NCI-H187 (cell line): Measurements from ENCODE around the gene GNB5.
"Not testable (repeated sequence)": the region's sequence is repeated elsewhere in the genome, so short reads cannot be mapped to it uniquely, and the experiment has no call there.

Experiments
- DNase-seq, 2 experiments: peaks; one replicate each; lab custom pipeline; 2025; lab: John Stamatoyannopoulos, UW

The GNB5 gene

DNA sequence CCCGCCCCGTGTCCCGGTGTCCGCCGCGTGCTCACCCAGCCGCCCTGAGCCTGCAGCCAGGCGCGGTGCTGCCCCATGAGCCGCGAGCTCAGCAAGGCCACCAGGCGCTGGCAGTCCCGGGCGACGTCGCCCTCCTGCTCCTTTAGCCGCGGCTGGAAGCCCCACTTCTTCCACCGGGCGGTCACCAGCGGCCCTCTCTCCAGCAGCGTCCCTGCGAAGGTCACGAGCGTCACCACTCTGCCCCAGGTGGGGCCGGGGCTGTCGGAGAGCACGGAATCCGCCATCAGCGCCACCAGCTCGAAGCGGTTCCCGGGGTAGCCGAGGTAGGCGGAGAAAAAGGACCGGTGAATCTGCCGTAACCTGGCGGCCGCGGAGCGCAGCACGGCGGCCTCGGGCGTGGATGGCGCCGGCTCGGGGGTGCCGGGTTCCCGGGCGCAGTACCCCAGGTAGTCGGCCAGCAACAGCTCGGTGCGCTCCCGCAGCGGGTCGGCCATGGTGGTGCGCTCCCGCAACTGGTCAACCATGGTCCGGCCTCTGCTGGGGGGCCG, 78.9 kb downstream of the GNB5 start:
- no peak for DNase-seq

DNA sequence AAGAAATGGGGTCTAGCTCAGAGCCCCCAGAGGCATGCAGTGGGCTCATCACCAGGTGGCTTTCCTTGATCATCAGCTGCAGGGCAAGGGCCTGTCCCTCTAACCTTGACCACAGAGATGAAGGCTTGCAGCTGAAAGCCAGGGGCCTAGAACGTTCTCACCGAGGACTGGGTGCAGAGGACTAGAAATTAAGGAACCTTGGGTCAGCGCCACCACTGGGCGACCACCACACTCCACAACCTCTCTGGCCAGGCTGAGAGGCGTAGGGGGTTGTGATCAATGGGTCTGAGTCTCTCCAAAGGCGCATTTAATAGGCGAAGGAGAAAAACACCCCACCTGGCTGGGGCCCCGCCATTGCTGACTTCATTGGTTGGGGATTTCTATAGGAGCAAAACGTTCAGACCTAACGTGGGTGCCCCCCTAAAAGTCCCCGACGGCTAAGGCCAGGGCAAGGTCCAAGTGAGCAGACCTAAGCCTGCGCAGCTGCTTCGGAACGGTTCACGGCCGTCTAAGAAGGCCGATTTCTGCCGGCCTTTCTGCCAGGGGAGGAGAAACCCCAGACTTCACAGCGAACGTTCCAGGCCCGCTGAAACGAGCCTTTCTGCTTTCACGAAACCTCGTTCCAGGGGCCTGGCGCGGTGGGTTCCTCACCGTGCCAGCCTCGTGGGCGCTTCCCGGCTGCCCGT, 79.5 kb downstream of the GNB5 start:
- DNase-seq, result no peak

DNA sequence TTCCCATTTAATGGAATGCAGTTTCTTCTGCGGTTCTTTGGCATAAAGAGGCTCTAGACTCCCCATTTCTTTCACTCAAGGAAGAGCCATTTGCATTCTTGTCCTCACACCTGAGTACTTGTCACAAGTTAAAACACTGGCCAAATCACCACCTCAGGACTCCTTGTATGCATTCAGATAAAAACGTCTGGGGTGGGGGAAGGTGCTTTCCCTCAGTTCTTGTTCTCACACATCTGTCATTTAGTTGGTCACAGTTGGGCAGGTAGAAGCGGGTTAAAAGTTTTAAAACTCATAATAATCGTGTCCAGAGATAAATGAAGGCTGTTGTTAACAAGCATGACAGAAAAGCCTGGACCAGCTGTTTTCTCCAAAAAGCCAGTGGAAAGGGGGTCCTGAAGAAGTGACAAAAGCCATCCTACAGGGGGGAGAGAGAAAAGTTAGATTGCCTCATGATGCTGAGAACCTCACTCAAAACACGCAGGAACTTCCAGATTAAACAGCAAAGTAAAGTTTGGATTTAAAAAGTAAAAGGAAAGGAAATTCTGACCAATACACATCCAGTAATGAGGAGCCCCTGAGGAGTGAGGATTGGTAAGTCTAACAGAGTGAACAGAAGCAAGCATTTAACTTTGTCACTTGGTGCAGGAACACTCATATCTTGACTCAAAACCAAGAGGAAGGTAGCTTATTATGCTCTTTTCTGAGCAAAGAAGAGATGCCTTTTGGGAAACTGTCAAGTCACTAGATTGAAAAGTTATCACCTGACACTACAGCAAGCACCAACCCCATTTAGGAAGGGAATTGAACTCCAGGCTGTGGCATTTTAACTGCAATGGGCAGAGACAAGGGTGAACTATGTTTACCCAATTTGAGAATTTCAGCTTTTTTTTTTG, 81.4 kb downstream of the GNB5 start:
- no peak for DNase-seq

DNA sequence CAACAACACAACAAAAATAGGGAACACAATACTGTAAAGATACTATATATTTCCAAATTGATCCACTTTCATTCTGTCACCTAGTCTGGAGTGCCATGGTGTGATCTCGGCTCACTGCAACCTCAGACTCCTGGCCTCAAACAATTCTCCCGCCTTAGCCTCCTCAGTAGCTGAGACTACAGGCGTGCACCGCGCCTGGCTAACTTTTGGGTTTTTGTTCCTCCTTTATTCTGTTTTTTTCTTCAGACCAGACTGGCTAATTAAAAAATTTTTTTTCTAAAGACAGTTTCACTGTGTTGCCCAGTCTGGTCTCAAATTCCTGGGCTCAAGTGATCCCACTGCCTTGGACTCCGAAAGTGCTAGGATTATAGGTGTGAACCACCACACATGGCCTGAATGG, 84.0 kb downstream of the GNB5 start:
- no peak for DNase-seq

DNA sequence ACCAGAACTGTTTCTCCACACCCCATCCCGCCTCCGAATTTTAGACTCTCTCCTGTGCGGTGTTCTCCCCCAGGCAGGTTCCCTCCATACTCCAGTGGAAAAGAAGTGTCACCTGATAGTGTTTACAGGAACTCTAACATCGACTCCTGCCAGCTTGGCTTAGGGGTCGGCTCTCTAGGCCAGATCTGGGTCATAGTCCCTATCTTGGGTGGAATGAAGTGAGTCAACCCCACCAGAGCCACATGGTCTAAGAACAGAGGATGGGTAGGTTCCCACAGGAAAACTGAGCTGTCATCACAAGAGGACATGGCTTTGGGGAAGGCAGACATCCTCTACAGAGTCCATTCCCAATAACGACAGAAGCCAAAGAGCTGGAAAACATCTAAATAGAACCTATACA, 84.6 kb downstream of the GNB5 start:
- DNase-seq, result no peak

DNA sequence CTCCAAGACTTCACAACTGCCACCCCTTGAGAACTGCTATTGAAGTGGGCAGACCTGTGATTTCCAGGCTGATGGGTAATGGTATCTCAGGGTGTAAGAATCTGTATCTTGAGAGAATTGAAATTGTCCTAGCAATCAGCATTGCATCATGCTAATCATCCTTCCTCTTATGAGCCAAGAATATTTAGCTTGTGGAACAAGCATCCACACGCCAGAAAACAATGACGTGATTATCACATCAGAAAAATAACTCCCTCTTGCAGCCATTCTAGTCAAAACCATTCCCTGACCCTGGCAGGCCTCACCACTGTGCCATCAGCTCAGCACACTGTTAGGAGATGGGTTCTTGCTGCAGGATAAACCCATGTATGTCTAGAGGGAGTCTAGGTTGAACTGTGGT, 85.3 kb downstream of the GNB5 start:
- DNase-seq, result no peak

DNA sequence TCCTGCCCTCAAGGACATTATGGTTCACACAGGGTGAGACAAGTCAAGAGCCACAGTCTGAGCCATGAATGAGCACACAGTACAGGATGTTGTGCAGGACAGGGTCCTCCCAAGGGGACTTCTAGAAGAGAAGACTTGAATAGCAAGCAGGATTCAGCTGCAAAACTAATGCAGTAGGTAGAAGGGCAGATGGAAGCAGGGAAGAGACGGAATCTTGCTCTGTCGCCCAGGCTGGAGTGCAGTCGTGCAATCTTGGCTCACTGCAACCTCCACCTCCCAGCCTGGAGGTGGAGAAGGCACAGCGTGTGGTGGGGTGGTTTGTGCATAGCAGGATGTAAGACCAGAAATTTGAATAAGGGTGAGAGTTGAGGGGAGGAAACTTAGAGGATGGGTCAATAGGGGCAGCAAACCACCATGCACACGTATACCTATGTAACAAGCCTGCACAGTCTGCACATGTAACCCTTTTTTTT, 86.6 kb downstream of the GNB5 start:
- no peak for DNase-seq

DNA sequence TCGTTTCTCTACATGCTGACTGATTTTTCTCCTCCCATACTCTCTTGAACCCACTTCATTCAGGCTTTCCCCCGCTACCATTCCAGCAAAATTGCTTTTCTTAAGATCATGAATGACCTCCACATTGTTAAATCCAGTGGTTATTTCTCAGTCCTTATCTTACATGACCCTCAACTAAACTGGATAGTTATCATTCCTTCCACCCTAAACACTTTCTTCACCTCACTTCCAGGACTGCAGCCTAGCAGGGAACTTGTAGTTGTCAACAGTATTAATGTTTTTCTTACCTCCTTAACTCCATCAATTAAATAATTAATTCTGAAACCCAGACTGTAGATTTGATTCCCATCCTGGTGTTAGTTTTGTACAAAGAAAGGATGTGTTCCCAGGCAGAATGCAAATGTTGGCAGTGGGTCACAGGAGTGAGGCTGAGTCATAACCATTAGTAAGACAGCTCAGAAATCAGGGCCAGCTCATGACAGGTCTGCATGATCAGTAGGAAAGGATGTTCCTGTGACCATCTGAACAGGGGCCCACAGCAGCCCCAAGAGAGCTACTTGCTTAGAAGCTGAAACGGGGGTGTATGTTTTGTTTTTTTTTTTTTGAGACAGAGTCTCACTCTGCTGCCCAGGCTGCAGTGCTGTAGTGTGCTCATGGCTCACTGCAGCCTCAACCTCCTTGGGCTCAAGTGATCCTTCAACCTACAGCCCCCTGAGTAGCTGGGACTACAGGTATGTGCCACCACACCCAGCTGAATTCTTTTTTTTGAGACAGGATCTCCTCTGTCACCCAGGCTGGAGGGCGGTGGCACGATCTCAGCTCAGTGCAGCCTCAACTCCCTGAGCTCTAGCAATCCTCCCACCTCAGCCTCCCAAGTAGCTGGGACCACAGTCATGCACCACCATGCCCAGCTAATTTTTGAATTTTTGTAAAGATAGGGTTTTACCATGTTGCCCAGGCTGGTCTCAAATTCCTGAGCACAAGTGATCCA, 87.7 kb downstream of the GNB5 start:
- DNase-seq, result no peak

DNA sequence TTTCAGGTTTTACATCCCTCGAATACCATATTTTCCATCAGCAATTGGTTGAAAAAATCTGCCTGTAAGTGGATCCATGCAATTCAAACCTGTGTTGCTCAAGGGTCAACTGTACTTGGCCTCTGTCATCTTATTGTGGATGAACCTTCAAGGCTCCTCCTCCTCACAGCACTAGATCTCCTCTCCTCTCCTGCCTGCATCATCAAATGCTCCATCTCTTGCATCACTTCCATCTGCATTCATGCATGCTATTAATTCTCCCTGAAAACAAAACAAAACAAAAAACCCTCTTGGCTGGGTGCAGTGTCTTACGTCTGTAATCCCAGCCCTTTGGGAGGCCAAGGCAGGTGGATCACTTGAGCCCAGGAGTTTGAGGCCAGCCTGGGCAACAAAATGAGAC, 88.7 kb downstream of the GNB5 start:
- no peak for DNase-seq

DNA sequence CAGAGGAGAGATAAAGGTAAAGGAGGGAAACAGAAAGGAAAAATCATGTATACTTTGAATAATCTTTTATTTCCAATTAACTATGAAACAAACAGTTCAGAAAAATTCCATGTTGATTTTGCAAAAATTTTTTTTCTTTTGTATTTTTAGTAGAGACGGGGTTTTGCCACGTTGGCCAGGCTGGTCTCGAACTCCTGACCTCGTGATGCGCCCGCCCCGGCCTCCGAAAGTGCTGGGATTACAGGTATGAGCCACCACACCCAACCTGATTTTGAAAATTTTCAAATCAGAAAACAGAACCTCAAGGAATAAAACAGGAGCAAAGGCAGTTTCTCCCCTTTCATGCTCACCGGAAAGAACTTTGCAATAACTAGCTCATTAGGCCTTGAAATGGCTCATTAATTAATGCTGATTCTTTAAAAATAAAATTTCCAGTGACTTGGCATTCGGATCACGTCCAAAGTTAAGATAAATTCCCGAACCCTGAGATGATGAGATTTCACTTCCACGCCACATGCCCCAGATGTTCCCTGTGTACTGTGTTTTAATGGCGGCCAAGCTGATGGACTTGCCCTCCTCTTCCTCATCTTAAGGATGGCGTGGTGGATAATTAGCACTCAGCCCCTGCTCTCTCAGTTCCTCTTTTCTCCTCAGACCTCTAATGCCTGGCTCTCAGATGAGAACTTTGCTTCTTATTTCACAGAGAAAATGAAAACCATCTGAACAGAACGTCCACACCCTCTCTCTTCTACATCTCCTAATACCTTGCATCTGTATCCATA, 89.5 kb downstream of the GNB5 start:
- no peak for DNase-seq

DNA sequence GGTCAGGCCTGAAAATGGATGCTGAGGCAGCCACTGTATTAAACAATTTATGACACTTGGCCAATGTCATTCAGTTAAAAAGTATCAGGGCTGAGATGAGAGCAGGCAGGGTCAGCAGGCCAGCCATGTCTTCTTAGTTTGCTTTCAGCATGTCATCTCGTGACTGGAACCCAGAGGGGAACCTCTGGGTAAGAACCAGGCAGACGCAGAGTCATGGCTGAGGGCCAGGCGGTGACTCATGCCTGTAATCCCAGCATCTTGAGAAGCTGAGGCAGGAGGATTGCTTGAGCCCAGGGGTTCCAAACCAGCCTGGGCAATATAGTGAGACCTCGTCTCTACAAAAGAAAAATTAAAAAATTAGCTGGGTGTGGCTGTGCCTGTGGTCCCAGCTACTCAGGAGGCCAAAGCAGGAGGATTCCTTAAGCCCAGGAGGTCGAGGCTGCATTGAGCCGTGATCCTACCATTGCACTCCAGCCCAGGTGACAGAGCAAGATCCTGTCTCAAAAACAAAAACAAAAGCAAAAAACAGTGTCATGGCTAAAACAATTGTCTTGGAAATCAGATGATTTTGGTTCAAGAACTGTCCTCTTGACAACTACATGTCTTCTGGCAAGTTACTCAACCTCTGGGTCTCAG, 90.3 kb downstream of the GNB5 start:
- no peak for DNase-seq

DNA sequence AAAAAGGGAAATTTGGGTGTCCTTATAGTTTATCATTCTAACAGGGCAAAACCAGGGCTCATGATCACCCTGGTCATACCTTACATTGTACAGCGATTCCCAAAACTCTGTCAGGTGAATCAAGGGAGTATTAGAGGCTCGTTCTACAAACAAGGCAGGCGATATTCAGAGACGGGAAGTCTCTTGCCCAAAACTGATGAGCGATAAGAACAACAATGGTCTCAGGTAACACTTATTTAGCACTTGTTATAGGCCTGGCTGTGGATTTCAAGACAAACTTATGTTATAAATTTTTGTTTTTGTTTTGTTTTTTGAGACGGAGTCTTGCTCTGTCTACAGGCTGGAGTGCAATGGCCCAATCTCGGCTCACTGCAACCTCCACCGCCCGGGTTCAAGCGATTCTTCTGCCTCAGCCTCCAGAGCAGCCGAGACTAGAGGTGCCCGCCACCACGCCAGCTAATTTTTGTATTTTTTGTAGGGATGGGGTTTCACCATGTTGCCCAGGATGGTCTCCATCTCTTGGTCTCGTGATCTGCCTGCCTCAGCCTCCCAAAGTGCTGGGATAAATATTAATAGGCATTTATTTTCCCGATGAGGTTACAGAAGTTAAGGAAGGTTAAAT, 91.4 kb downstream of the GNB5 start:
- no peak for DNase-seq

DNA sequence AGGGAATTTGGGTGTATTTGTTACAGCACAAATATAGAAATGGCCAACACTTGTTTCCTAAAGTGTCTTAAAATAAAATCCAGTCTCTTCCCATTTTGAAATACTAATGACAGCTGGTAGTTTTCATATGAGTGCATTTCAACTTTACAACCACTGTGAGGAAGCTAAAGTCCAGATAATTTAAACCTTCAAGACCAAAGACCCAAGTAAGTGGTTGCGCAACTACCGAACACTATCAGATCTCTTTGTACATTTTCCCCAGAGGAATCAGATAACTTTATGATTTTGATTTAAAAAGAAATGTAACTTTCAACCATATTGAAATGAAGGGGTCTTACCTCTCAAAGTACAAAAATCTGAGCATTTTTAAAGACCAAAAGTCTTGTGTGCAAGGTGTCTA, 92.9 kb downstream of the GNB5 start:
- DNase-seq, result no peak

DNA sequence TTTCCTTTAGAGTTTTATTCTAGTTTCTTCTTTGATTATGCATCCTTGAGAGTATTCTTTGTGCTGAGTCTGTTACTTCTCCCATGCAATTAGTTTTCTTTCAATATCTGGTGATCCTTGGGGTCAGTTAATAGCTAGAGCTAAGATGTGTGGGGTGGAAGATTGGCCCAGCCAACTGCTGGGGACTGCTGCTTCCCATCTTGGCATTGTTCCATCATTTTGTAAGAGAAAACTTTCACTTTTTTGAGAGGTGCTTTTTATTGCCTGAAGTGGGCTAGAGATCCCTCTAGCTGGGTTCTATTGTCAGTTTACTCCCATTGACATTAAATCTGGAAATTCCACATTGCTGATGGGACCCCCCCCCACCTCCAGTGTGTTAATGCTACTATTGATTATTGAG, 94.0 kb downstream of the GNB5 start:
- DNase-seq, result no peak

DNA sequence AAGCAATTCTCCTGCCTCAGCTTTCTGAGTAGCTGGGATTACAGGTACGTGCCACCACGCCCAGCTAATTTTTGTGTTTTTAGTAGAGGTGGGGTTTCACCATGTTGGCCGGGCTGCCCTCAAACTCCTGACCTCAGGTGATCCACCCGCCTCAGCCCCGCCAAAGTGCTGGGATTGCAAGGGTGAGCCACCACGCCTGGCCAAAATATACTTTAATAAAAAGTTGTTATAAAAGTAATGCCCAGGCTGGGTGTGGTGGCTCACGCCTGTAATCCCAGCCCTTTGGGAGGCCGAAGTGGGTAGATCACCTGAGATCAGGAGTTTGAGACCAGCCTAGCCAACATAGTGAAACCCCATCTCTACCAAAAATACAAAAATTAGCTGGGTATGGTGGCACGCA, 94.7 kb downstream of the GNB5 start:
- not testable (repeated sequence) for DNase-seq

DNA sequence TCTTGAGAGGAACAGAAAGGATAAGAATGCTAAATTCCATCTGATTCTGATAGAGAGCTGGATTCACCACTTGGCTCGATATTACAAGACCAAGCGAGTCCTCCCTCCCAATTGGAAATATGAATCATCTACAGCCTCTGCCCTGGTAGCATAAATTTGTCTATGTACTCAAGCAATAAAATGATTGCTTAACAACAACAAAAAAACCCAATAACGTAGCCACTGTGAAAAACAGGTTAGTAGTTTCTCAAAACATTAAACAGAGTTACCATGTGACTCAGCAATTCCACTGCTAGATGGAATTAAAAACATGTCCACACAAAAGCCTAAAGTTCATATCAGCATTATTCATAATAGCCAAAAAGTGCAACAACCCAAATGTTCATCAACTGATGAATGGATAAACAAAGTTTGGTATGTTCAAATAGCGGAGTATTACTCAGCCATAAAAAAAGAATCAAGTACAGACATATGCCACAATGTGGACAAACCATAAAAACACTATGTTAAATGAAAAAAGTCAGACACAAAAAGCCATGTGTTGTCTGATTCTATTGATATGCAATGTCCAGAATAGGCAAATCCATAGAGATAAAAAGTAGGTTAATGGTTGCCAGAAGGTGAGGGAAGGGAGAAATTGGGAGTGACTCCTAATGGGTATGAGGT, 95.5 kb downstream of the GNB5 start:
- DNase-seq, result no peak

DNA sequence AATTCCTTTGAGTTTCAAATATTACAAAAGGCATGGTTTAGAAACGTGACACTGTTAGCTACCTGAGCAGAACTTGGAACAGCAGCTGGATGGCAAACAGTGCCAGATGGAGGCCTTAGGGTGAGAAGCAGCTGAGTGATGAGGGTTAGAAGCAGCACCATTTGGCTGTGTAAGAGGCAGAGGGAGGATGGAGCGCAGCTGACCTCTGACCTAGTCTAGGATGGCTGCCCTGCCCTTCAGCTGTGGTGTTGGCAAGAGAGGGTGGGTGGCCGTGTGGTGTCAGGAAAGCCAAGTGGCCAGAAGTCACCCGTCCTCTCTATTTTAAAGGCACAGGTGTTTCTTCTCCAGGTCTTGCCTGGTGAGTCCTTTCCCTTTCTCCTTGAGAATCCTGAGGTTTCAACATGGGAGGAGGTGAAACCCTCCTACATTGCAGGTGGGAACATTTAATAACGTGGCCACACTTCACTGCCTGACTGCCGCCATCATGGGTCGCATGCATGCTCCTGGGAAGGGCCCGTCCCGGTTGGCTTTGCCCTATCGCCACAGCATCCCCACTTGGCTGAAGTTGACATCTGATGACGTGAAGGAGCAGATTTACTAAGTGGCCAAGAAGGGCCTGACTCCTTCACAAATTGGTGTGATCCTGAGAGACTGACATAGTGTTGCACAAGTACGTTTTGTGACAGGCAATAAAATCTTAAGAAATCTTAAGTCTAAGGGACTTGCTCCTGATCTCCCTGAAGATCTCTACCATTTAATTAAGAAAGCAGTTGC, 96.2 kb downstream of the GNB5 start:
- DNase-seq, result no peak
